C4-2B (cell line): ENCODE measurements around the gene CETN2.

ENCODE experiments used
- ZFX ChIP-seq: fragments of 450-650 bp; IDR thresholded peaks from 2 replicates; pipeline ENCODE4 v1.6.1; 2017
- TF ChIP-seq, protein P1 (sequence below): fragments of 450-650 bp; conservative IDR thresholded peaks from 2 replicates; pipeline ENCODE4 v1.5.1; 2017; ENCODE audit warnings: mild to moderate bottlenecking

DNA sequence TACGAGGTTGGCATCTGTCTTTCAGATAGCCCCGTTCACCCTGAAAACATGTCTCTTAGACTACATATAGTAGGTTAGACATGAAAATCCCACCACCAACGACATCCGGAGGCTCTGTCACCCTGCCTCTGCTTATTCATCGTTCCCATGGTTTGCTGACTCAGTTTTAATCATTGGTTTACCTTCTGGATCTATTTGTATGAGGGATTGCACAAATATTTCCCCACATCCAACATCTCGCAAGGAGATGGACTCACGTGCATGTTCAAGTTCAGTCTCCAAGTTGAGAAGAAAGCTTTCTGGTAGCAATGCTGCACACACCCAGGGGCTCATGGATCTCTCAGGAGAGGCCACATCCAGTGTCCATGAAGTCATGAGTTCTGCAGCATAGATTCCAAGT is 10.8 kb downstream of the CETN2 start:
- TF ChIP-seq, protein P1, sequence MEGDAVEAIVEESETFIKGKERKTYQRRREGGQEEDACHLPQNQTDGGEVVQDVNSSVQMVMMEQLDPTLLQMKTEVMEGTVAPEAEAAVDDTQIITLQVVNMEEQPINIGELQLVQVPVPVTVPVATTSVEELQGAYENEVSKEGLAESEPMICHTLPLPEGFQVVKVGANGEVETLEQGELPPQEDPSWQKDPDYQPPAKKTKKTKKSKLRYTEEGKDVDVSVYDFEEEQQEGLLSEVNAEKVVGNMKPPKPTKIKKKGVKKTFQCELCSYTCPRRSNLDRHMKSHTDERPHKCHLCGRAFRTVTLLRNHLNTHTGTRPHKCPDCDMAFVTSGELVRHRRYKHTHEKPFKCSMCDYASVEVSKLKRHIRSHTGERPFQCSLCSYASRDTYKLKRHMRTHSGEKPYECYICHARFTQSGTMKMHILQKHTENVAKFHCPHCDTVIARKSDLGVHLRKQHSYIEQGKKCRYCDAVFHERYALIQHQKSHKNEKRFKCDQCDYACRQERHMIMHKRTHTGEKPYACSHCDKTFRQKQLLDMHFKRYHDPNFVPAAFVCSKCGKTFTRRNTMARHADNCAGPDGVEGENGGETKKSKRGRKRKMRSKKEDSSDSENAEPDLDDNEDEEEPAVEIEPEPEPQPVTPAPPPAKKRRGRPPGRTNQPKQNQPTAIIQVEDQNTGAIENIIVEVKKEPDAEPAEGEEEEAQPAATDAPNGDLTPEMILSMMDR, result no peak
- no peak for TF ChIP-seq ZFX
